ENCODE measurements around the gene KCTD12.

KCTD12 gene

GRCh38 chr13:76853481-76853880, 32.7 kb downstream of the KCTD12 start:
- no peak for DNase-seq

- no peak for DNase-seq
Observed at GRCh38 chr13:76852986-76853385, 33.2 kb downstream of the KCTD12 start.

GRCh38 chr13:76851961-76852360, 34.2 kb downstream of the KCTD12 start:
- peak; percentile 23 for DNase-seq

GRCh38 chr13:76849493-76849892, 36.7 kb downstream of the KCTD12 start:
- DNase-seq = no peak

GRCh38 chr13:76848596-76848995, 37.6 kb downstream of the KCTD12 start:
- peak; percentile 69 for DNase-seq

GRCh38 chr13:76846363-76846762, 39.8 kb downstream of the KCTD12 start:
- DNase-seq = peak; percentile 20

- DNase-seq = no peak
Observed at GRCh38 chr13:76845865-76846264, 40.3 kb downstream of the KCTD12 start.

- no peak for DNase-seq
Observed at GRCh38 chr13:76845367-76845766, 40.8 kb downstream of the KCTD12 start.

GRCh38 chr13:76837801-76838200, 48.4 kb downstream of the KCTD12 start:
- DNase-seq = no peak

GRCh38 chr13:76836311-76836710, 49.9 kb downstream of the KCTD12 start:
- DNase-seq = no peak

GRCh38 chr13:76833441-76833954, 52.7 kb downstream of the KCTD12 start:
- no peak for DNase-seq

- DNase-seq = no peak
Observed at GRCh38 chr13:76832258-76832988, 53.8 kb downstream of the KCTD12 start.

- no peak for DNase-seq
Observed at GRCh38 chr13:76830805-76831204, 55.4 kb downstream of the KCTD12 start.

All from suppressor macrophage treated with lipopolysaccharide for 4 hours (primary cell).